DOHH2 (cell line): ENCODE measurements around the gene CCDC69.

ENCODE experiments used
- H3F3A ChIP-seq: fragments of 200-600 bp; sonication (generic), shearing (Covaris generic); 2 replicates; pipeline ENCODE4 v1.6.0; 2016; ENCODE audit warnings: antibody characterized with exemption, mild to moderate bottlenecking; ENCODE audit not compliant: control insufficient read depth, insufficient read depth
- H3K27ac ChIP-seq: fragments of 200-600 bp; sonication (generic); 2 replicates; pipeline ENCODE4 v1.5.1; 2014; ENCODE audit warnings: low read depth, mild to moderate bottlenecking, low read length, moderate library complexity
- H3K27me3 ChIP-seq: fragments of 200-600 bp; sonication (generic); 2 replicates; pipeline ENCODE4 v1.6.1; 2014; ENCODE audit warnings: mild to moderate bottlenecking, low read length, mixed read lengths; ENCODE audit not compliant: control insufficient read depth
- H3K36me3 ChIP-seq: fragments of 200-600 bp; sonication (generic); 2 replicates; pipeline ENCODE4 v1.6.1; 2014; ENCODE audit warnings: mild to moderate bottlenecking, low read length, moderate library complexity, mixed read lengths; ENCODE audit not compliant: control insufficient read depth
- H3K4me1 ChIP-seq: fragments of 200-600 bp; sonication (generic); 2 replicates; pipeline ENCODE4 v1.6.1; 2014; ENCODE audit warnings: mild to moderate bottlenecking, low read length, mixed read lengths; ENCODE audit not compliant: control insufficient read depth
- H3K4me2 ChIP-seq: fragments of 200-600 bp; sonication (generic); 2 replicates; pipeline ENCODE4 v1.6.0; 2014; ENCODE audit warnings: mild to moderate bottlenecking, low read length, moderate library complexity
- H3K4me3 ChIP-seq: fragments of 200-600 bp; sonication (generic); 2 replicates; pipeline ENCODE4 v1.5.1; 2014; ENCODE audit warnings: mild to moderate bottlenecking, low read length, mixed read lengths
- H3K79me2 ChIP-seq: fragments of 200-600 bp; sonication (generic); 2 replicates; pipeline ENCODE4 v1.6.1; 2014; ENCODE audit warnings: mild to moderate bottlenecking, low read length, mixed read lengths; ENCODE audit not compliant: control insufficient read depth
- H3K9me2 ChIP-seq: fragments of 200-600 bp; sonication (generic); replicated peaks from 2 replicates; pipeline ENCODE4 v1.6.1; 2014; ENCODE audit warnings: mild to moderate bottlenecking, low read length, mixed read lengths; ENCODE audit not compliant: control insufficient read depth
- H3K9me3 ChIP-seq: fragments of 200-600 bp; sonication (generic); 2 replicates; pipeline ENCODE4 v1.6.1; 2014; ENCODE audit warnings: antibody characterized with exemption, low read length, mixed read lengths; ENCODE audit not compliant: control insufficient read depth, insufficient read depth
- H4K20me1 ChIP-seq: fragments of 200-600 bp; sonication (generic); 2 replicates; pipeline ENCODE4 v1.6.0; 2014; ENCODE audit warnings: low read depth, mild to moderate bottlenecking, antibody characterized with exemption, low read length, moderate library complexity; ENCODE audit not compliant: control insufficient read depth, insufficient read depth
- EZH2phosphoT487 ChIP-seq: fragments of 200-600 bp; sonication (generic); IDR thresholded peaks from 2 replicates; pipeline ENCODE4 v1.6.1; 2017; ENCODE audit warnings: borderline replicate concordance, mild to moderate bottlenecking, antibody characterized with exemption, low read length, moderate library complexity, mixed read lengths
- TF ChIP-seq, protein P1 (sequence below): fragments of 200-600 bp; sonication (generic); IDR thresholded peaks from one replicate; pipeline ENCODE4 v1.5.1; 2014; ENCODE audit warnings: antibody characterized with exemption, mild to moderate bottlenecking, low read depth, low read length; ENCODE audit not compliant: poor library complexity, severe bottlenecking

CCDC69 gene

DNA sequence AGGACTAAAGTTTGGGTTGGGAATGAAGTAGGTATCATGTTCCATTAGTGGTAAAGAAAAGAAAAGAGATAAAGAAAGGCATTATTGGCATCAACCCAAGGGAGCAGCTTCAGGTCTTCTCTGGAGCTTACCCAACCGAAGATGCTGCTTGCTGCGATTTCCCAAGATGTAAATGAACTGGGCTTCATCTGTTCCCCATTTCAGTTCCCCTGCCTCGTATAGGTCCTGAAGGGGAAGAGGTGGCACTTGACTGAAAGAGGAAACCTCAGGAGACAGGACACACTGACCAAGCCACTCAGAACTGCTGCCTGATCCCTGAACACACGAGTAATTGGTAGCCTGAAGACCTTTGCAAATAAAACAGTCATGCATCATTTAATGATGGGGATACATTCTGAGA, 90.9 kb downstream of the CCDC69 start:
- H3K9me3 ChIP-seq, result no peaks in the 10 kb centered on the region
- H3K4me1 ChIP-seq, result peaks cover 27% of the 10 kb centered on the region
- no peaks in the 10 kb centered on the region for H3K79me2 ChIP-seq
- 0 out of 2 replicates have a peak overlapping the region, but pooled peaks have one; percentile 4 for H3K4me2 ChIP-seq
- H3F3A ChIP-seq, result no peaks in the 10 kb centered on the region
- H3K27ac ChIP-seq, result no peak overlapping the region
- H4K20me1 ChIP-seq, result no peaks in the 10 kb centered on the region
- no peaks in the 10 kb centered on the region for H3K27me3 ChIP-seq
- TF ChIP-seq, protein P1, sequence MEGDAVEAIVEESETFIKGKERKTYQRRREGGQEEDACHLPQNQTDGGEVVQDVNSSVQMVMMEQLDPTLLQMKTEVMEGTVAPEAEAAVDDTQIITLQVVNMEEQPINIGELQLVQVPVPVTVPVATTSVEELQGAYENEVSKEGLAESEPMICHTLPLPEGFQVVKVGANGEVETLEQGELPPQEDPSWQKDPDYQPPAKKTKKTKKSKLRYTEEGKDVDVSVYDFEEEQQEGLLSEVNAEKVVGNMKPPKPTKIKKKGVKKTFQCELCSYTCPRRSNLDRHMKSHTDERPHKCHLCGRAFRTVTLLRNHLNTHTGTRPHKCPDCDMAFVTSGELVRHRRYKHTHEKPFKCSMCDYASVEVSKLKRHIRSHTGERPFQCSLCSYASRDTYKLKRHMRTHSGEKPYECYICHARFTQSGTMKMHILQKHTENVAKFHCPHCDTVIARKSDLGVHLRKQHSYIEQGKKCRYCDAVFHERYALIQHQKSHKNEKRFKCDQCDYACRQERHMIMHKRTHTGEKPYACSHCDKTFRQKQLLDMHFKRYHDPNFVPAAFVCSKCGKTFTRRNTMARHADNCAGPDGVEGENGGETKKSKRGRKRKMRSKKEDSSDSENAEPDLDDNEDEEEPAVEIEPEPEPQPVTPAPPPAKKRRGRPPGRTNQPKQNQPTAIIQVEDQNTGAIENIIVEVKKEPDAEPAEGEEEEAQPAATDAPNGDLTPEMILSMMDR, result no peak
- no peak for TF ChIP-seq EZH2phosphoT487
- H3K9me2 ChIP-seq, result no peaks in the 10 kb centered on the region
- H3K36me3 ChIP-seq, result no peaks in the 10 kb centered on the region
- no peak overlapping the region for H3K4me3 ChIP-seq
